ENCODE measurements around the gene ZNF329. TPM values are rescaled to one million over a fixed set of nuclear protein-coding genes. Genes with fewer than 3 reads are reported as not detected.
"Not testable (repeated sequence)": the region's sequence is repeated elsewhere in the genome, so short reads cannot be mapped to it uniquely, and the experiment has no call there.

Gene ZNF329
- total RNA-seq, 1 experiment from 2014 or later = 1.7 TPM

DNA sequence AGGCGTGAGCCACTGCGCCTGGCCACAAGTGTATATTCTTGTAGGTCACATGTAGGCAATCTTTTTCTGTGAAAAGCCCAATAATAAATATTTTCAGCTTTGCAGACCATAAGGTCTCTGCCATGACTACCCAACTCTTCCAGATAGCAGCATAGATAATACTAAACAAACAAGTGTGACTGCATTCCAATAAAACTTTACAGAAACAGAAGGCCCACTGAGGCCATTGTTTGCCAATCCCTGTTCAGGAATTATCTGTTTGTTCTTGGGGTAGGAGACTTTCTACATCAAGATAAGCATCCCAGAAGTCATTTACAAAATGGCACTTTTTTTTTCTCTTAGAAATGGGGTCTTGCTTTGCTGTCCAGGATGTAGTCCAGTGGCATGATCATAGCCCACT, 2.8 kb upstream of the ZNF329 start:
- H4K20me1 ChIP-seq (ENCODE audit: insufficient read depth) = no peaks in the 10 kb centered on the region
- no peak for DNase-seq (ENCODE audit: low read depth, low spot score)
- no peak overlapping the region for H3K4me3 ChIP-seq (replicated peaks in 1 of 2; ENCODE audit: low read depth in 1 of 2, low read length in 2 of 2)
- H3K79me2 ChIP-seq (ENCODE audit: insufficient read depth, low read length) = no peaks in the 10 kb centered on the region
- no peak overlapping the region for H3K4me2 ChIP-seq (ENCODE audit: low read length)
- no peak overlapping the region for H3K9ac ChIP-seq (ENCODE audit: low read length)
- no TSS peak for BruUV-seq (replicated peaks)
- H3K9me3 ChIP-seq (ENCODE audit: control insufficient read depth in 1 of 2, insufficient read depth in 1 of 2, low read depth in 1 of 2, low read length in 2 of 2) = peaks cover 6 to 18% of the 10 kb centered on the region in 2 experiments; a peak in 2 of 4 replicates
- H3K9me2 ChIP-seq (ENCODE audit: insufficient read depth) = no peaks in the 10 kb centered on the region
- no peaks in the 10 kb centered on the region for H3K27me3 ChIP-seq (ENCODE audit: insufficient read depth, low read length)
- ChIA-PET CTCF (no interaction called here), POLR2A (no interaction called here), RAD21 (ENCODE audit: low non-redundant PET in 1 of 2, low total read pairs in 2 of 2, uncharacterized antibody in 2 of 2, unreplicated experiment in 2 of 2) (no interaction called here)
- no peak overlapping the region for H2AFZ ChIP-seq (ENCODE audit: low read depth, low read length, poor library complexity, severe bottlenecking)
- no peak for ATAC-seq
- intact Hi-C loops (cut with micrococcal nuclease) = no loop called here
- no peaks in the 10 kb centered on the region for H3K4me1 ChIP-seq (ENCODE audit: control insufficient read depth in 1 of 2, insufficient read depth in 2 of 2, low read length in 2 of 2)
- TF ChIP-seq ZFX (IDR thresholded peaks at IDR 0.05) = no peak
- TF ChIP-seq ZBTB33 (IDR thresholded peaks at IDR 0.05; ENCODE audit: extremely low read depth, insufficient replicate concordance, low read length) = no peak
- no peak for TF ChIP-seq ELF1 (IDR thresholded peaks at IDR 0.05; ENCODE audit: borderline replicate concordance, low read depth)
- no peak for TF ChIP-seq YY1 (IDR thresholded peaks at IDR 0.05; ENCODE audit: extremely low read depth, insufficient replicate concordance, low read depth, low read length)
- TF ChIP-seq ATF3 (IDR thresholded peaks at IDR 0.05) = no peak
- TF ChIP-seq, protein P1, sequence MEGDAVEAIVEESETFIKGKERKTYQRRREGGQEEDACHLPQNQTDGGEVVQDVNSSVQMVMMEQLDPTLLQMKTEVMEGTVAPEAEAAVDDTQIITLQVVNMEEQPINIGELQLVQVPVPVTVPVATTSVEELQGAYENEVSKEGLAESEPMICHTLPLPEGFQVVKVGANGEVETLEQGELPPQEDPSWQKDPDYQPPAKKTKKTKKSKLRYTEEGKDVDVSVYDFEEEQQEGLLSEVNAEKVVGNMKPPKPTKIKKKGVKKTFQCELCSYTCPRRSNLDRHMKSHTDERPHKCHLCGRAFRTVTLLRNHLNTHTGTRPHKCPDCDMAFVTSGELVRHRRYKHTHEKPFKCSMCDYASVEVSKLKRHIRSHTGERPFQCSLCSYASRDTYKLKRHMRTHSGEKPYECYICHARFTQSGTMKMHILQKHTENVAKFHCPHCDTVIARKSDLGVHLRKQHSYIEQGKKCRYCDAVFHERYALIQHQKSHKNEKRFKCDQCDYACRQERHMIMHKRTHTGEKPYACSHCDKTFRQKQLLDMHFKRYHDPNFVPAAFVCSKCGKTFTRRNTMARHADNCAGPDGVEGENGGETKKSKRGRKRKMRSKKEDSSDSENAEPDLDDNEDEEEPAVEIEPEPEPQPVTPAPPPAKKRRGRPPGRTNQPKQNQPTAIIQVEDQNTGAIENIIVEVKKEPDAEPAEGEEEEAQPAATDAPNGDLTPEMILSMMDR (IDR thresholded peaks at IDR 0.05 in 2 of 3, conservative IDR thresholded peaks at IDR 0.05 in 1 of 3; ENCODE audit: borderline replicate concordance in 1 of 3, insufficient read depth in 1 of 3, low read depth in 2 of 3, low read length in 2 of 3) = no peak
- no peak for TF ChIP-seq CEBPB (IDR thresholded peaks at IDR 0.05; ENCODE audit: low read depth)
- no peak for TF ChIP-seq EZH2phosphoT487 (IDR thresholded peaks at IDR 0.05; ENCODE audit: borderline replicate concordance)
- no peaks in the 10 kb centered on the region for H3K36me3 ChIP-seq (ENCODE audit: control insufficient read depth in 1 of 2, insufficient read depth in 2 of 2, low read length in 2 of 2)
- no peak overlapping the region for H3K27ac ChIP-seq (ENCODE audit: low read depth, low read length)

DNA sequence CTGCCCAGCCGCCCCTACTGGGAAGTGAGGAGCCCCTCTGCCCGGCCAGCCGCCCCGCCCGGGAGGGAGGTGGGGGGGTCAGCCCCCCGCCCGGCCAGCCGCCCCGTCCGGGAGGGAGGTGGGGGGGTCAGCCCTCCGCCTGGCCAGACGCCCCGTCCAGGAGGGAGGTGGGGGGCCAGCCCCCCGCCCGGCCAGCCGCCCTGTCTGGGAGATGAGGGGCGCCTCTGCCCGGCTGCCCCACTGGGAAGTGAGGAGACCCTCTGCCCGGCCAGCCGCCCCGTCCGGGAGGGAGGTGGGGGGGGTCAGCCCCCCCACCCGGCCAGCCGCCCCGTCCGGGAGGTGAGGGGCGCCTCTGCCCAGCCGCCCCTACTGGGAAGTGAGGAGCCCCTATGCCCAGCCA, 3.1 kb downstream of the ZNF329 start:
- ATAC-seq; POLR2A ChIA-PET; H3K9ac ChIP-seq (ENCODE audit: low read length); H3K4me1 ChIP-seq (ENCODE audit: control insufficient read depth in 1 of 2, insufficient read depth in 2 of 2, low read length in 2 of 2); H3K79me2 ChIP-seq (ENCODE audit: insufficient read depth, low read length); H3K4me3 ChIP-seq (replicated peaks in 1 of 2; ENCODE audit: low read depth in 1 of 2, low read length in 2 of 2); H3K27ac ChIP-seq (ENCODE audit: low read depth, low read length); H3K4me2 ChIP-seq (ENCODE audit: low read length); intact Hi-C loops (cut with micrococcal nuclease); CTCF ChIA-PET; H3K36me3 ChIP-seq (ENCODE audit: control insufficient read depth in 1 of 2, insufficient read depth in 2 of 2, low read length in 2 of 2); H2AFZ ChIP-seq (ENCODE audit: low read depth, low read length, poor library complexity, severe bottlenecking); RAD21 ChIA-PET (ENCODE audit: low non-redundant PET in 1 of 2, low total read pairs in 2 of 2, uncharacterized antibody in 2 of 2, unreplicated experiment in 2 of 2); DNase-seq (ENCODE audit: low read depth, low spot score); BruUV-seq (replicated peaks); H4K20me1 ChIP-seq (ENCODE audit: insufficient read depth); H3K27me3 ChIP-seq (ENCODE audit: insufficient read depth, low read length); H3K9me2 ChIP-seq (ENCODE audit: insufficient read depth): not testable (repeated sequence)
- H3K9me3 ChIP-seq (ENCODE audit: control insufficient read depth in 1 of 2, insufficient read depth in 1 of 2, low read depth in 1 of 2, low read length in 2 of 2) = peaks cover 8 to 16% of the 10 kb centered on the region in 2 experiments; a peak in 2 of 4 replicates
